ENCODE measurements around the gene SPX. TPM values are rescaled to one million over a fixed set of nuclear protein-coding genes. Genes with fewer than 3 reads are reported as not detected.

Gene SPX
- total and polyA plus RNA-seq, 2 of the 8 experiments (the other 6 are each of a cell fraction or from before 2014, with no cell fraction given) = 1.2 to 1.3 TPM

GRCh38 chr12:21528953-21529352 lies 2.9 kb downstream of the SPX start:
- DNase-seq (ENCODE audit: low read depth in 1 of 2, low spot score in 2 of 2) (no peak), FAIRE-seq (no peak)
- no peak overlapping the region for H3K18ac ChIP-seq (ENCODE audit: extremely low read depth, low read length)
- no peak overlapping the region for H2BK5ac ChIP-seq (ENCODE audit: low read depth, low read length)
- no peak overlapping the region for H2AFZ ChIP-seq (ENCODE audit: low read length)
- H3K79me2 ChIP-seq (ENCODE audit: control insufficient read depth in 1 of 2, insufficient read depth in 2 of 2, low read length in 2 of 2) = no peaks in the 10 kb centered on the region
- no peak overlapping the region for H3K23ac ChIP-seq (ENCODE audit: insufficient read length)
- H4K20me1 ChIP-seq (replicated peaks in 1 of 2; ENCODE audit: control insufficient read depth in 1 of 2, insufficient read depth in 2 of 2, low read length in 2 of 2) = no peaks in the 10 kb centered on the region
- no peak overlapping the region for H4K91ac ChIP-seq (replicated peaks; ENCODE audit: insufficient read length, low read length)
- no peak overlapping the region for H3K14ac ChIP-seq (ENCODE audit: insufficient read length)
- WGBS, 2 experiments (ENCODE audit: extremely low coverage in 1 of 2, insufficient coverage in 1 of 2, insufficient read length in 1 of 2, insufficient replicate concordance in 2 of 2, low coverage in 1 of 2, low lambda C conversion rate in 2 of 2, missing lambda C conversion rate in 1 of 2) = 88% methylated on average over 5 of the region's 5 CpGs; no CpG with 5 or more reads in 1 of the 2 experiments
- no peak overlapping the region for H2BK15ac ChIP-seq (ENCODE audit: low read length)
- H3K4me1 ChIP-seq (replicated peaks in 1 of 4; ENCODE audit: control insufficient read depth in 3 of 4, insufficient read depth in 4 of 4, low read length in 3 of 4) = peaks cover 0 to 4% (median 0%) of the 10 kb centered on the region in 4 experiments; a peak in 1 of 7 replicates
- H3K9ac ChIP-seq (replicated peaks in 1 of 4; ENCODE audit: extremely low read depth in 1 of 4, low read depth in 3 of 4, low read length in 3 of 4) = no peak overlapping the region
- no peak overlapping the region for H4K8ac ChIP-seq (ENCODE audit: extremely low read depth, insufficient read depth, low read length)
- no peak overlapping the region for H3K4me3 ChIP-seq (ENCODE audit: extremely low read depth in 1 of 4, insufficient read depth in 2 of 4, low read depth in 3 of 4, low read length in 4 of 4)
- no peaks in the 10 kb centered on the region for H3K79me1 ChIP-seq (ENCODE audit: low read depth, low read length)
- peaks cover 0 to 16% (median 9%) of the 10 kb centered on the region in 4 experiments; a peak in 5 of 7 replicates for H3K27me3 ChIP-seq (replicated peaks in 1 of 4; ENCODE audit: control insufficient read depth in 3 of 4, extremely low read depth in 1 of 4, insufficient read depth in 3 of 4, low read length in 3 of 4)
- H3K9me3 ChIP-seq (ENCODE audit: insufficient read depth in 2 of 2, low read depth in 1 of 2, low read length in 1 of 2) = no peaks in the 10 kb centered on the region
- ChIA-PET POLR2A (ENCODE audit: partially characterized antibody) (interaction anchor here (1.5 kb wide), 1 partner anchor 27 kb away, joined by 4 read pairs; no protein-coding TSS in a partner anchor), CTCF (ENCODE audit: partially characterized antibody) (no interaction called here)
- no peak overlapping the region for H3K27ac ChIP-seq (ENCODE audit: low read depth, low read length)
- no peak overlapping the region for H2AK5ac ChIP-seq (ENCODE audit: low read depth, low read length)
- no peak overlapping the region for H2BK20ac ChIP-seq (ENCODE audit: low read length)
- H3K56ac ChIP-seq (replicated peaks; ENCODE audit: insufficient read length, low read depth, low read length) = no peak overlapping the region
- H2BK120ac ChIP-seq (replicated peaks; ENCODE audit: low read depth, low read length) = no peak overlapping the region
- H3K36me3 ChIP-seq (ENCODE audit: control insufficient read depth in 2 of 4, insufficient read depth in 4 of 4, low read length in 3 of 4) = no peaks in the 10 kb centered on the region
- H3K23me2 ChIP-seq (ENCODE audit: low read depth, low read length) = peaks cover 6% of the 10 kb centered on the region; the same call in 1 of the 2 replicates
- no peak overlapping the region for H3K4me2 ChIP-seq (ENCODE audit: insufficient read depth in 1 of 2, low read depth in 2 of 2, low read length in 2 of 2)
- H3K4ac ChIP-seq (replicated peaks; ENCODE audit: insufficient read length, low read depth, low read length) = no peak overlapping the region
- H4K5ac ChIP-seq (ENCODE audit: insufficient read length, low read depth, low read length) = no peak overlapping the region
- H2BK12ac ChIP-seq (ENCODE audit: low read depth, low read length) = no peak overlapping the region
- TF ChIP-seq CBX8 (IDR thresholded peaks at IDR 0.05; ENCODE audit: borderline replicate concordance, low read depth, low read length) = no peak
- no peak for TF ChIP-seq BRCA1 (IDR thresholded peaks at IDR 0.05; ENCODE audit: low read depth, low read length)
- TF ChIP-seq BACH1 (IDR thresholded peaks at IDR 0.05; ENCODE audit: low read length) = no peak
- TF ChIP-seq CTBP2 (IDR thresholded peaks at IDR 0.05; ENCODE audit: borderline replicate concordance, insufficient read depth, insufficient read length, low read length) = no peak
- no peak for TF ChIP-seq SUZ12 (IDR thresholded peaks at IDR 0.05; ENCODE audit: low read length)
- no peak for TF ChIP-seq ATF2 (IDR thresholded peaks at IDR 0.05; ENCODE audit: low read length)
- no peak for TF ChIP-seq KDM1A (IDR thresholded peaks at IDR 0.05; ENCODE audit: borderline replicate concordance, low read length)
- no peak for TF ChIP-seq SP1 (IDR thresholded peaks at IDR 0.05; ENCODE audit: low read depth, low read length)
- TF ChIP-seq MAFK (IDR thresholded peaks at IDR 0.05; ENCODE audit: low read depth, low read length) = no peak
- TF ChIP-seq EP300 (IDR thresholded peaks at IDR 0.05; ENCODE audit: borderline replicate concordance in 1 of 2, low read depth in 2 of 2, low read length in 2 of 2) = no peak
- no peak for TF ChIP-seq KDM5A (IDR thresholded peaks at IDR 0.05; ENCODE audit: low read length)
- no peak for TF ChIP-seq SRF (IDR thresholded peaks at IDR 0.05; ENCODE audit: low read depth, low read length)

Data from H1 (cell line).